ENCODE measurements around the gene KAZN. TPM values are rescaled to one million over a fixed set of nuclear protein-coding genes. Genes with fewer than 3 reads are reported as not detected.

Gene KAZN
- total RNA-seq, 1 experiment from 2014 or later = 2.4 TPM

DNA sequence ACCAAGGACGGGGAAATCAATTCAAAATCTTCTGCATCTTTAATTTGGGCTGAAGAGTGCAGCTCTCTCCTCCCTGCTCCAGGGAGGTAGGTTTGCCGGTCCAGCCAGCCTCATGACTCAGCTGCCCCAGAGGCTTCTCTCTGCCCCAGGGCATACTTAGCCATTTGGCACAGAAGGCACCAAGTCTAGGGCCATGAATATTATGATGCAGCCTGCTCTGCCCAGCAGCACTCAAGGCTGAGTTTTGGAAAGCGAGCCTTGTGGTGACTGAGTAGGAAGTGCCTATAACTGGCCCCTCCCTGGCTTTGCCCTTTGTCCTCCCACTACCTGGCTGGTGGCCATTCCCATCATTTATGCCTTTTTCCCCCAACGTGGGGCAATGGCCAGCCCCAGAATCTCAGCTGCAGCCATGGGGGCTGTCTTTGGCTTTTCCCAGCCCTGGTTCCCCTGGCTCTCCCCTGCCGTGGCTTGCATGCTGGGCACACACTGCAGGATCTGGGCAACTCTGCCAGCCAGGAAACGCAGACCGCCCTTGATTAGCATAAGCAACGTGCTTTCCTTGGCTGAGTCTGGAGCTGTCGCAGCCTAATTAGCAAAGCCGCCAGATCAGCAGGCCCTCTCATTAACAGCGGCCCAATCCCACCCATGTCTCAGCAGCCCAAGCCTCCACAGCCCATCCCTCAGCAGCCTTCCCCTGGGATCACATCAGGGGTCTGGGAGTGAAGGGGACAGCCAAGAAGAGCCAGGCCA is 296.5 kb downstream of the KAZN start:
- no peaks in the 10 kb centered on the region for H3K36me3 Mint-ChIP-seq (ENCODE audit: insufficient read depth, unreplicated experiment)
- no peak for DNase-seq
- no peaks in the 10 kb centered on the region for H3K4me1 Mint-ChIP-seq (ENCODE audit: low read depth, unreplicated experiment)
- no peaks in the 10 kb centered on the region for H3K36me3 ChIP-seq (ENCODE audit: control insufficient read depth, insufficient read depth, low read length)
- H3K27ac Mint-ChIP-seq (ENCODE audit: unreplicated experiment) = no peak overlapping the region
- H3K27me3 Mint-ChIP-seq (ENCODE audit: insufficient read depth, unreplicated experiment) = no peaks in the 10 kb centered on the region
- no TSS peak for BruUV-seq (replicated peaks)
- TF ChIP-seq CTCF (IDR thresholded peaks at IDR 0.05; ENCODE audit: insufficient read depth in 1 of 2, low read depth in 1 of 2, low read length in 1 of 2, severe bottlenecking in 1 of 2, unreplicated experiment in 1 of 2) = no peak
- intact Hi-C loops (cut with micrococcal nuclease; ENCODE audit: unreplicated experiment) = no loop called here
- H3K4me1 ChIP-seq = no peaks in the 10 kb centered on the region
- H3K9me3 Mint-ChIP-seq (ENCODE audit: unreplicated experiment) = no peaks in the 10 kb centered on the region
- no peak overlapping the region for H3K4me3 ChIP-seq (ENCODE audit: low read depth, low read length)
- H3K9me3 ChIP-seq = no peaks in the 10 kb centered on the region
- ChIA-PET POLR2A (no interaction called here), CTCF (no interaction called here)
- no peaks in the 10 kb centered on the region for H3K27me3 ChIP-seq (replicated peaks; ENCODE audit: control insufficient read depth, insufficient read depth, low read length)
- H3K4me3 Mint-ChIP-seq (ENCODE audit: unreplicated experiment) = no peak overlapping the region

DNA sequence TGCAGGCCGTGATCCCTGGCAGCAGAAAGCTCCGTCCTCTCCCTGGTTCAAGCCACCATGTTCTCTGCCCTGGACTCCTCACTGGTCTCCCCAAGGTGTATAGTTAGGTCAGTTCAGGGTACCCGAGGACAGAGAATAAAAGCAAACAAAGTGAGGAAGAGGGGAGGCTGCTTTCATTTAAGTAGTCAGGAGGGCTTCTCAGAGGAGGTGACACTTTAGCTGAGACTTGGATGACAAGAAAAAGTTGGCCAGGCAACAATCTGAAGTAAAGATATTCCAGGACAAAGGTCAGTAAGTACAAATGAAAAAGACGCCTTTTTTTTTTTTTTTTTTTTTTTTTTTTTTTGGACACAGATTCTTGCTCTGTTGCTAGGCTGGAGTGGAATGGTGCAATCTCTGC is 297.2 kb downstream of the KAZN start:
- Histone ChIP-seq H3K4me3 (ENCODE audit: low read depth, low read length) (no peak overlapping the region), H3K36me3 (ENCODE audit: control insufficient read depth, insufficient read depth, low read length) (no peaks in the 10 kb centered on the region), H3K27me3 (replicated peaks; ENCODE audit: control insufficient read depth, insufficient read depth, low read length) (no peaks in the 10 kb centered on the region), H3K4me1 (no peaks in the 10 kb centered on the region), H3K9me3 (no peaks in the 10 kb centered on the region)
- DNase-seq = no peak
- Mint-ChIP-seq H3K36me3 (ENCODE audit: insufficient read depth, unreplicated experiment) (no peaks in the 10 kb centered on the region), H3K27me3 (ENCODE audit: insufficient read depth, unreplicated experiment) (no peaks in the 10 kb centered on the region), H3K27ac (ENCODE audit: unreplicated experiment) (no peak overlapping the region), H3K4me3 (ENCODE audit: unreplicated experiment) (no peak overlapping the region), H3K9me3 (ENCODE audit: unreplicated experiment) (no peaks in the 10 kb centered on the region), H3K4me1 (ENCODE audit: low read depth, unreplicated experiment) (no peaks in the 10 kb centered on the region)
- no peak for TF ChIP-seq CTCF (IDR thresholded peaks at IDR 0.05; ENCODE audit: insufficient read depth in 1 of 2, low read depth in 1 of 2, low read length in 1 of 2, severe bottlenecking in 1 of 2, unreplicated experiment in 1 of 2)
- ChIA-PET POLR2A (no interaction called here), CTCF (no interaction called here)
- BruUV-seq (replicated peaks) = no TSS peak
- intact Hi-C loops (cut with micrococcal nuclease; ENCODE audit: unreplicated experiment) = no loop called here

GRCh38 chr1:14896381-14897079 is 298.0 kb downstream of the KAZN start:
- no peak for DNase-seq
- Histone ChIP-seq H3K4me3 (ENCODE audit: low read depth, low read length) (no peak overlapping the region), H3K9me3 (no peaks in the 10 kb centered on the region), H3K36me3 (ENCODE audit: control insufficient read depth, insufficient read depth, low read length) (no peaks in the 10 kb centered on the region), H3K4me1 (no peaks in the 10 kb centered on the region), H3K27me3 (replicated peaks; ENCODE audit: control insufficient read depth, insufficient read depth, low read length) (no peaks in the 10 kb centered on the region)
- POLR2A ChIA-PET = no interaction called here
- no peak overlapping the region for H3K27ac Mint-ChIP-seq (ENCODE audit: unreplicated experiment)
- no peak overlapping the region for H3K4me3 Mint-ChIP-seq (ENCODE audit: unreplicated experiment)
- CTCF ChIA-PET = no interaction called here
- H3K4me1 Mint-ChIP-seq (ENCODE audit: low read depth, unreplicated experiment) = no peaks in the 10 kb centered on the region
- H3K27me3 Mint-ChIP-seq (ENCODE audit: insufficient read depth, unreplicated experiment) = peaks cover 3% of the 10 kb centered on the region
- BruUV-seq (replicated peaks) = no TSS peak
- no peak for TF ChIP-seq CTCF (IDR thresholded peaks at IDR 0.05; ENCODE audit: insufficient read depth in 1 of 2, low read depth in 1 of 2, low read length in 1 of 2, severe bottlenecking in 1 of 2, unreplicated experiment in 1 of 2)
- H3K9me3 Mint-ChIP-seq (ENCODE audit: unreplicated experiment) = no peaks in the 10 kb centered on the region
- H3K36me3 Mint-ChIP-seq (ENCODE audit: insufficient read depth, unreplicated experiment) = no peaks in the 10 kb centered on the region
- intact Hi-C loops (cut with micrococcal nuclease; ENCODE audit: unreplicated experiment) = no loop called here

Measured in Caco-2 (cell line).